Fibroblast of skin of abdomen (primary cell): ENCODE measurements around the gene AGRN.
"Not testable (repeated sequence)": the region's sequence is repeated elsewhere in the genome, so short reads cannot be mapped to it uniquely, and the experiment has no call there.

Source experiments
- DNase-seq: peaks from one replicate; pipeline ENCODE4 v3.0.0-alpha.2; 2013

AGRN gene

DNA sequence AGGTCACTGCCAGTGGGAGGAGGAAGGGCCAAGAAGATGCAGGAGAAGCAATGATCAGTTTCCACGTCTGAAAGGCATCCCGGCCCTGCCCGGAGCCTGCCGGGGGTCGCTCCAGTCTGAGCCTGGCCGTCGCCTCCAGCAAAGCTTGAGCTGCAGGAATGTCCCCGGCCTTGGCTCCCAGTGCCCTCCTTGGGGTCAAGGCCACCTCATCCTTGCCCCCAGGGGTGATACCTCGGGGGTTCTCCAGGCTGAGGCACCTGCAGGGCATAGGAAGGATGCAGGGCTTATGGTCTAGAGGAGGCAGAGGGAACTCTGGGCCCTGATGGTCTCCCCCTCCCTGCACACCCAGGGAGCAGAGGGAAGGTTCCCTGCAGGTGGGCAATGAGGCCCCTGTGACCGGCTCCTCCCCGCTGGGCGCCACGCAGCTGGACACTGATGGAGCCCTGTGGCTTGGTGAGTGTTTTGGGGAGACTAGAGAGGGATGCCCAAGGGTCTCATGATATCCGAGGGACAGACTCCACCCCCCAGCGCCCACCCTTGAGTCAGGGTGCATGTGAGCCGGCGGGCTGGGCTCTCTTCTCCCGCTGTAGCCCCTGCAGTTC is 34.3 kb downstream of the AGRN start:
- DNase-seq = no peak

DNA sequence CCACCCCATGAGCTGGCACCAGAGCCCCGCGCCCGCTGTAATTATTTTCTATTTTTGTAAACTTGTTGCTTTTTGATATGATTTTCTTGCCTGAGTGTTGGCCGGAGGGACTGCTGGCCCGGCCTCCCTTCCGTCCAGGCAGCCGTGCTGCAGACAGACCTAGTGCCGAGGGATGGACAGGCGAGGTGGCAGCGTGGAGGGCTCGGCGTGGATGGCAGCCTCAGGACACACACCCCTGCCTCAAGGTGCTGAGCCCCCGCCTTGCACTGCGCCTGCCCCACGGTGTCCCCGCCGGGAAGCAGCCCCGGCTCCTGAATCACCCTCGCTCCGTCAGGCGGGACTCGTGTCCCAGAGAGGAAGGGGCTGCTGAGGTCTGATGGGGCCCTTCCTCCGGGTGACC is 35.1 kb downstream of the AGRN start:
- DNase-seq = no peak

DNA sequence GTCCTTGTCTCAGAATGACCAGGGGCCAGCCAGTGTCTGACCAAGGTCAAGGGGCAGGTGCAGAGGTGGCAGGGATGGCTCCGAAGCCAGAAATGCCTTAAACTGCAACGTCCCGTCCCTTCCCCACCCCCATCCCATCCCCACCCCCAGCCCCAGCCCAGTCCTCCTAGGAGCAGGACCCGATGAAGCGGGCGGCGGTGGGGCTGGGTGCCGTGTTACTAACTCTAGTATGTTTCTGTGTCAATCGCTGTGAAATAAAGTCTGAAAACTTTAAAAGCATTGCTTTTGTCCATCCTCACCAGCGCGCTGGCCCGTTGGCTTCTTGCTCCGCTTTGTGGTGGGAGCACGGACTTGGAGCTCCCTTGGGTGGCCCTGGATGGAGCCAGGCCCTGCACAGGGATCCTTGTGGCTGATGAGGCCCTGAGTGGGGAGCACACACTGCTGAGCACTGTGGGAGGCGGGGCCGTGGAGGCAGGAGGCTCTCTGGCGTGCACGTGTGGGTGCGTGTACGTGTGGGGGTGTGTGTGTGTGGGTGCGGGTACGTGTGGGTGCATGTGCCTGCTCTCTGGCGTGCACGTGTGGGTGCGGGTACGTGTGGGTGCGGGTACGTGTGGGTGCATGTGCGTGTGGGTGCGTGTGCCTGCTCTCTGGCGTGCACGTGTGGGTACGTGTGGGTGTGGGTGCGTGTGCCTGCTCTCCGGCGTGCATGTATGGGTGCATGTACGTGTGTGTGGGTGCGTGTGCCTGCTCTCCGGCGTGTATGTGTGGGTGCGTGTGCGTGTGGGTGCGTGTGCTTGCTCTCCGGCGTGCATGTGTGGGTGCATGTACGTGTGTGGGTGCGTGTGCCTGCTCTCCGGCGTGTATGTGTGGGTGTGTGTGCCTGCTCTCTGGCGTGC is 36.2 kb downstream of the AGRN start:
- DNase-seq = no peak

DNA sequence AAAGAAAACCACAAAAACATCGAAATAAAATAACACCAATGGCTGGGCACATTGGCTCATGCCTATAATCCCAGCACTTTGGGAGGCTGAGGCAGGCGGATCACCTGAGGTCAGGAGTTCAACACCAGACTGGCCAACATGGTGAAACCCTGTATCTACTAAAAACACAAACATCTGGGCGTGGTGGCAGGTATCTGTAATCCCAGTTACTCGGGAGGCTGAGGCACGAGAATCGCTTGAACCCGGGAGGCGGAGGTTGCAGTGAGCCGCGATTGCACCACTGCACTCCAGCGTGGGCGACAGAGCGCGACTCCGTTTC is 37.8 kb downstream of the AGRN start:
- DNase-seq = not testable (repeated sequence)

DNA sequence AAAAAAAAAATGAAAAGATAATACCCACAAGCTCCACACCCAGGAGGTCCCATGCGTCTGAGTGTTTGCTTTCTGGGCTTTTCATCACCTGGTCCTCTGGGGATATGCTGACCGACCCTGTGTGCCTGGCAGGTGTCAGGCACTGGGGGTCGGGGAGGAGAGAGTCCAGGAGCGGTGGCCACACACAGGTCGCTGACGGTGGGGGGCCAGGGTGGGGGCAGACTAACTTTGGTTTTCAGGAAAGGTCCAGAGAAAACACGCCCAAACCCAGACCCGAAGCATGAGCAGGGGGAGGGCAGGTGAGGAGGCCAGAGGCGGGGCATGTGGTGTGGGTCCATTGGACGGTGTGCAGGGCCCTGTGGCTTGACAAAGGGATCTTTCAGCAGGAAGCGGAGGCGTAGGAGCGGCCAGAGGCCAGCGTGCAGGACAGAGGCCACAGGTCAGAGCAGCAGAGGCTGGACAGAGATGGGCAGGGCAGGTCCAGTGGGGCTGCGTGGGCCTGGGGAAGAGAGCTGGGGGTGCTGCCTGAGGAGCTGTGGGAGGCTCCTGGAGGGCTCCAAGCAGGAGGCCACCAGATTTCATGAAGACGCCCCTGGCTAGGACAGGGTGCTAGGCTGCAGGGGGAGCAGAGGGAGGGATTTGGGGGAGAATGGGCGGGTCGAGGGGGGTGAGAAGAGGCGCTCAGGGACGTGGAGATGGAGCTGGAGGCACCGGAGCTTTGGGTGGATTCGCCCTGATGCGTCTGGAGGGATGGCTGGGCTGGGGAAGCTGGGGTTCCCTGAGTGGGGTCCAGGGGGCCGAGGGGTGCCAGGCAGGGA is 38.4 kb downstream of the AGRN start:
- DNase-seq = no peak

DNA sequence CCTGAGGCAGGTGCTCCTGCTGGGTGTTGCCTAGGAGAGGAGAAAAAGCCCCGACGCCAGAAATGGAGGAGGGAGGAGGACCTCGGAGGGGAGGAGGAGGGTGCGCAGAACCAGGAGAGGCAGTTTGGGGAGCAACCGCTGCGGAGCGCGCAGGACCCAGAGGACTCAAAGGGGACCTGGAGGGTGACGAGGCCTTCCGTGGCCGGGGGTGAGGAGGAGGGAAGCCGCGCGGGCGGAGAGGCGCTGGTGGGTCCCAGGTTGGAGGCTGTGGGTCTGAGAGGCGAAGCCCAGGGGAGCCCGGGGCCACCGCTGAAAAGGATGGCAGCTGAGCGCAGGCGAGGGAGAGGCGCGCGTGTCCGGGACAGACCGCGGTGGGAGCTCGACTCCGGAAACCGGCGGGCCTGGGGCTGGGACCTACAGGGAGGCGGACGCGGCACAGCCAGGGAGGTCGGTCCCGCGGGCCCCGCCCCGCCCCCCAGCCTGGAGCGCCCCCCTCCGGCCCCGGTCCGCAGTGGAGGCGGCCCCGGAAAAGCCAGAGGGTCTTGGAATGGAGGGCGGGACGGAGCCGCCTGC is 39.1 kb downstream of the AGRN start:
- no peak for DNase-seq

DNA sequence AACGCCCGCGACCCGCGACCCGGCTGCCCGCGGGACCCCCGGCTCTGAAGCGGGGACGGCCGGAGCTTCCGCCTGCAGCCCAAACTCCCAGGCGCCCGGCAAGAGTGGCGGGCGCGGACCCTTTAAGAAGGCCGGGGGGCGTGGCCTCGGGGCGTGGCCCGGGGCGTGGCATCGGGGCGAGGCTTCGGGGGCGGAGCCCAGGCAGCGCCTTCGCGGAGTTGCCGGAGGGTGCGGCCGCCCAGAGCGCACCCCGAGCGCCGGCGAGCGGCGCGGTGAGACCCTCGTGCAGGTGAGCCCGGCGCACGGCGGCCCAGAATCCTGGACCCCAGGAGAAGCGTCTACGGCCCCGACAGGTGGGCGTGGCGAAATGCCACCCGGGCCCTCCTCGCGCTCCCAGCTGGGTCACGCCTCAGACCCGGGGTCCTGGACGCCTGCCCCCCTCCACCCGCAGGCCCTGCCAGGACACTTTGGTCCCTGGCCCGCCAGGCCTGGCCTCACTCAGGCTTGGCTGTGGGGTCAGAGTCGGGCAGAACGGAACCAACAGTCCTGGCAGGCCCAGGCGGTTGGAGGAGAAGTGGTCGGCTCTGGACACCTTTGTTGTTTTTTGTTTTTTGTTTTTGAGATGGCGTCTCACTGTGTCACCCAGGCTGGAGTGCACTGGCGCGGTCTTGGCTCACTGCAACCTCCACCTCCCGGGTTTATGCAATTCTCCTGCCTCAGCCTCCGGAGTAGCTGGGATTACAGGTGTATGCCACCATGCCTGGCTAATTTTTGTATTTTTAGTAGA is 39.8 kb downstream of the AGRN start:
- peak; percentile 68 for DNase-seq

DNA sequence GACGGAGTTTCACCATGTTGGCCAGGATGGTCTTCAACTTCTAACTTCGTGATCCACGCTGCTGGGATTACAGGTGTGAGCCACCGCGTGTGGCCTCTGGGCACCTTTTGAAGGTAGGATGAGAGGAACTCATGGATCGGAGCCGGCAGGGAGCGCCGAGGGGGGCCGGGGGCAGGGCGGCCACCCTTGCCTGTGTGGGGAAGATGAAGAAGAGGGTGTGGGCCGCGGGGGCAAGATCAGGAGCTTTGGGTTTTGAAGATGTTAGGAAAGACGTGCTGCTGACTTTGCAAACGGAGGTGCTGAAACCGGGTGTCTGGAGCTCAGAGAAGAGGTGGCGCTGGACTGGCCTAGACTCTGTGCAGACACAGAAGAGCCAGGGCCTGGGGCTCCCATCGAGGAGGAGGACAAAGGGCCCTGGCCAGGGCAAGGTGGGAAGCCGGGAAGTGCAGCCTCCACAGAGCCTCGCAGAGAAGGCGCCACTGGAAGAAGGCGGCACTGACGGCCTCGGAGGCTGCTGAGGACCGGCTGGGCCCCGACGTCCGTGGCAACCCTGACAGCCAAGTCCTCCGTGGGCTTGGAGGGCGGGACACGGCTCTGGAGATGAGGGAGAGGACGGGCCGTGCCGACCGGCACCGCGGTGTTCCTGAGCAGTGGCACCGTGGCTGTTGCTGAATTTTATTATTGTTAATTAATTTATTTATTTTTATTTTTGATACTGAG is 40.5 kb downstream of the AGRN start:
- DNase-seq = no peak

DNA sequence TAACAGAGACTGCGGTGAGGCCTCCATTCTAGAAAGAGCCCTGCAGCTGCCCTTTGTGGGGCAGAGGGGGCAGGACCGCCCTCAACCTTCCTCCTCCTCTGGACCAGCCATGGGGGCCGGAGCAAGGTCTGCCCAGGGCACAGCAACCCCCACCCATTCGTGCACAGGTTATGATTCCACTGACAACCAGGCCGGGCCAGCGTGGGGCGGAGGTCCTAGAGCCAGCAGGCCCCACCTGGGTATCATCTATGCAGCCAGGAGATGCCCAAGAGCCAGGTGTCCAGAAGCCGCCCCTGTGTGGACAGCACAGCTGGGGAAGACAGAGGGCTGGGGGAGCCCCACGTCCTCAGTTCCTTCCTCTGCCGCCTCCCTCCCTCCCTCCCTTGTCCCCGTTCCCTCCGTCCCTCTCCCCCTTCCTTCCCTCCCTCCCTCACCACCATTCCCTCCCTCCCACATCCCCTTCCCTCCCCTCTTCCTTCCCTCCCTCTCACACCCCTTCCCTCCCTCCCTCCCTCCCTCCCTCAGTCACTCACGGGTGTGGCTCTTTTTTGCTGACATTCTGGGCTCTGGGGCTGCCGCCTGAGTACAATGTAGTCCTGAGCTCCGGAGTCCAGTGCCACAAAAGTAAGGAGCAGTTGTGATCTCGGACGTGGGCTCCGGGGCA is 41.9 kb downstream of the AGRN start:
- DNase-seq = no peak

DNA sequence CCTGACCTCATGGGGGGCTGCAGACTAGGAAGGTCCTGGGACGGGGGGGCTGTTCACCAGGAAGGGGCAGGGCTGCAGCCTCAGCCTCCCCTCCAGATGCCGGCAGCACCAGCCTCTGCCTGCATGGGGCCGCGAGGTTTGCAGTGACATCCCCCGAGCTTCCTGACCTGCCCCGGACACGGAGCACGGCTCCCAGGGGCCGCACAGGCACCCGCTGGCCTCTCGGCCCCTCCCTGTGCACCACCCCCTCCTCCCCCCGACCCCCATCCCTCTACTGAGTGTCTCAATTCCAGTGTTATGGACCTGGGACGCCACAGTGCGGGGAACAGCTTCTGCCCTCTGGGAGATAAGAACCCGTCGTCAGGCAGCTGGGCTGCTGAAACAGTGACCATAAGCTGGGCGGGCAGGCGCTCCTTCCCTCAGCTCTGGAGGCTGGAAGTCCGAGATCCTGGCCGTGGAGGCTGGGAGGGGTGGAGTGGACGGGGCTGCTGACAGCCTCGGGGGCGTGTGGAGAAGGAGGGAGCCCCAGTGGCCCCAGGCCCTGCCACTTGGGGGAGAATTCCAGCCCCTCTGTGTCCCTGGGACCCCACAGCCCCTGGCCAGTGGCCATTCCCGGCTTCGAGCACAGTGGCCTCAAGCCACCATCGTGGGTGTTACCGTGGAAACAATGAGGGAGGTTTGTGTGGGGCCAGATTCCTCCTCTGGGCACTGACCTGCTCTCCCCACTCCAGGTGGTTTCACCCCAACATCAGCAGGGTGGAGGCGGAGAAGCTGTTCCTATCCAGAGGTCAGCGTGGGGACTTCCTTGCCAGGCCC is 42.6 kb downstream of the AGRN start:
- no peak for DNase-seq

DNA sequence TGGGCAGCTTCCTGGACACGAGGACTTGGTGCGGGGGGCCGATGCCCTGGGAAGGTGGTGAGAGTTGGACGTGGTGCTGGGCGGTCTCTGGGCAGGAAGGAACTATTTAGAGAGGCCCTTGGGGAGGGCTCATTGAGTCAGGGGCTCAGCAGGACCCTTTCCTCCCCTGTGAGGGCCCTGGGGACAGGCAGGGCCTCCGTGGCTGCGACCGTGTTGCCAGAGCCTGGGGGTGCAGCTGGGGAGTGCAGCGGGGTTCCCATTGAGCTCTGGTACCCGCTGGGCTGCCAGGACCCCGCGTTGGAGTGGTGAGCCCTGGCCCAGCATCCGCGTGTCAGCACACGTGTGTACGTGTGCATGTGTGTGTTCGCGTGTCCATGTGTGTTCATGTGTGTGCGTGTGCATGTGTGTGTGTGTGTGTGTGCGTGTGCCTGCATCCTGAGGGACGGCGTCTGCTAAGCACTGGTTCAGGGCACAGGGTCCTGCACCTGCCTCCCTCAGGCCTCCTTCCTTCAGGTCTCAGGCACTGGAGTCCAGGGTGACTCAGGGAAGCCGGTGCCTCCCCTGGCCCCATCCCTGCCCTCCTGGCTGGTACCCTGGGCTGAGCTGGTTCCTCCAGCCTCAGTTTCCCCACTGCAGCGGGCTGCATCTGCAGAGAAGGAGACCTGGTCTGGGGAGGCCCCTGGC is 43.5 kb downstream of the AGRN start:
- no peak for DNase-seq

DNA sequence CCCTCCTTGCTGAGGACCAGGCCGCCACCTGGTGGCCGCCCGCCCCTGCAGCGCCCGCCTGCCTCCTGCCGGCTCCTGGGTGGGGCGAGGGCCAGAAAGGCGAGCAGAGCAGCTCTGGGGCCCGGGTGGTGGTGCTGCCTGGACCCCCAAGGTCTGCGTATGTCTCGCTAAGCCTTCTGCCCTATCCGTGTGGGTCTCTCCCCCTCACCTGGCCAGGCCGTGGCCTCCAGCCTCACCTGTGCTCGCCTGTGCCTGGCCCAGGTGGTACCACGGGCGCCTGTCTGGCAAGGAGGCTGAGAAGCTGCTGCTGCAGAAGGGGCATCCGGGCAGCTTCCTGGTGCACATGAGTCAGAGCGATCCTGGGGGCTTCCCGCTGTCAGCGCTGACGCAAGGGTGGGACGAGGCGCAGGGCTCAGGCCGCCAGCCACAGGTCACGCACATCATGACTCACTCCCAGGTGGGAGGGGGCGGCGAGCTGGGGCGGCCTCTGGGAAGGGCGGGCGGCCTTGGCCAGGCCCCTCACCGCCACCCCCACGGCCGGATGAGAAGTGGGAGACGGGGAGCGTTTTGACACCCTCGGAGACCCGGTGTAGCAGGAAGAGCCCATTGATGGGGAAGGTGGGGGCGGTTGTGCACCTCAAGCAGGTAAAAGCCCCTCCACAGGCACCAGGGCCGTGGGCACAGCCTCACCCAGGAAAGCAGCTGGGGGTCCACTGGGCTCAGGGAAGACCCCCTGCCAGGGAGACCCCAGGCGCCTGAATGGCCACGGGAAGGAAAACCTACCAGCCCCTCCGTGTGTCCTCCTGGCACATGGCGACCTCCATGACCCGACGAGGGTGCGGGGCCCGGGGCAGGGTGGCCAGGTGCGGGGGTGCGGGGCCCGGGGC is 44.3 kb downstream of the AGRN start:
- DNase-seq = peak; percentile 67

DNA sequence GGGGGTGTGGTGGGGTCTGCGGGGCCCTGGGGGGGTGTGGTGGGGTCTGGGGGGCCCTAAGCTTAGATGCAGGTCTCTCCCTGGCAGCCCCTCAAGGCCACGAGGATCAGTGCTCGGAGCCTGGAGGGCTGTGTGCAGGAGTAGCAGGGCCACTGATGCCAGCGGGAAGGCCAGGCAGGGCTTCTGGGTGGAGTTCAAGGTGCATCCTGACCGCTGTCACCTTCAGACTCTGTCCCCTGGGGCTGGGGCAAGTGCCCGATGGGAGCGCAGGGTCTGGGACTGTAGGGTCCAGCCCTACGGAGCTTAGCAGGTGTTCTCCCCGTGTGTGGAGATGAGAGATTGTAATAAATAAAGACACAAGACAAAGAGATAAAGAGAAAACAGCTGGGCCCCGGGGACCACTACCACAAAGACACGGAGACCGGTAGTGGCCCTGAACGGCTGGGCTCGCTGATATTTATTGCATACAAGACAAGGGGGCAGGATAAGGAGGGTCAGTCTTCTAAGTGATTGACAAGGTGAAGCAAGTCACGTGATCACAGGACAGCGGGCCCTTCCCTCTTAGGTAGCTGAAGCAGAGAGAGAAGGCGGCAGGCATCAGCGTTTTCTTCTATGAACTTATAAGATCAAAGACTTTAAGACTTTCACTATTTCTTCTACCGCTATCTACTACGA is 45.5 kb downstream of the AGRN start:
- DNase-seq = no peak

DNA sequence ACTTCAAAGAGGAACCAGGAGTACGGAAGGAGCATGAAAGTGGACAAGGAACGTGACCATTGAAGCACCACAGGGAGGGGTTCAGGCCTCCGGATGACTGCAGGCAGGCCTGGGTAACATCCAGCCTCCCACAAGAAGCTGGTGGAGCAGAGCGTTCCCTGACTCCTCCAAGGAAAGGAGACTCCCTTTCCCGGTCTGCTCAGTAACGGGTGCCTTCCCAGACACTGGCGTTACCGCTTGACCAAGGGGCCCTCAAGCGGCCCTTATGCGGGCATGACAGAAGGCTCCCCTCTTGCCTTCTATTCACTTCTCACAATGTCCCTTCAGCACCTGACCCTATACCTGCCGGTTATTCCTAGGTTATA is 46.0 kb downstream of the AGRN start:
- not testable (repeated sequence) for DNase-seq

DNA sequence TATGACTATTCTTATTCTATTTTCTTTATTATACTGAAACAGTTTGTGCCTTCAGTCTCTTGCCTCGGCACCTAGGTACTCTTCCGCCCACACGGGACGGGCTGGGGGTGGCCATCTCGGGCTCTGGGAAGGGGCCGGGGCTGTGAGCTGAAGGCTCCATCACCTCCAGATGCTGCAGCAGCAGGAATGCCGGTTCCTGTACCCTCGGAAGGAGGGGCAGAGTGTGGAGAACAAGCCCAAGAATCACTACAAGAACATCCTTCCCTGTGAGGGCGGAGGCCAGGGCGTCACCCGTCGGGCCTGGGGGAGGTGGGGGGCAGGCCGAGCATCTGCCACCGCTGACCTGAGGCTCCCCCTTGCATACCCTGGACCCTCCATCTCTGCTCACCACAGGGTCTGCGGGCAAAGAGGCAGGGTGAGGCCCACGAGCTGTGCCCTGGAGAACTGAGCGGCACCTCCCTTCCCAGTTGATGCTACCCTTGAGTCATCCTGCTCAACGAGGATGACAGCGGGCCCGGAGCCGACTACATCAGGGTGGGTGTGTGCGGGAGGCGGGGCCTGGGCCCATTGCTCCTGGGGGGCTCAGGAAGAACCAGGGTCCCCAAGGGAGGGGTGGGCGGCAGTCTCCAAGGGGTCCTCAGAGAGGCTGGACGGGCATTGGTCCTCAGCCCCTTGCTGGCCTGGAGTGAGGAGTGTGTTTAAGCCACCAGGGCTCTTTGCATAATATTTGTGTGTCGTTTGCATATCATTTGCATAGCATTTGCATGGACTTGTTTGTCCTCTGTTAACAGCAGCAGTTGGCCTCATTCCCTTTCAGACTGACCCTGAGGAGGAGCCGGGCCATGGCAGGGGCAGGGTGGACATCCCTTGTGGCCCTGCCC is 46.7 kb downstream of the AGRN start:
- DNase-seq = no peak

DNA sequence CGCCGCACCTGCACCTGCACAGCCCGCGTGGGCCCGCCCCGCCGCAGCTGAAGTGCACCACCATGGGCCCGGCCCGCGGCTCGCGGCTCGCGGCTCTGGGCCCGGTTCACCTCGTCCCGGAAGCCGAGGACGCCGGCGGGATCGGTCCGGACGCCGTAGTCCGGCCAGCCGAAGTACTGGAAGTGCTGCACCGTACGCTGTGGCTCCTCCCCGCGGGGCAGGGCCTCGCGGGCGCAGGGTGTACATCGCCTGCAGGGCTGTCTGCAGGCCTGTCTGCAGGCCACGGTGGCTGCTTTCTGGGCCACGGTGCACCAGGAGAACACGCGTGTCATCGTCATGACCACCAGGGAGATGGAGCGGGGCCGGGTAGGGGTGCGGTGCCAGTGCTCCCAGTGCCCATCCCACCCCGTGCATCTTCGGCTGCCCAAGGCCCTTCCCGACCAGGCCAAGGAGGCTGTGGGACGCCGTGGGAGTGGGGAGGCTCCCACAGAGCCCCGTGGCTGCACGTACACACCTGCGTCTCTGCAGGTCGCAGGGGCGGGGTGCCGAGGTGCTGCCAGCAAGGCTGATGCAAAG is 47.5 kb downstream of the AGRN start:
- DNase-seq = no peak
